Embryonic facial prominence (tissue), 1 donor: ENCODE data around the gene ARV1.
"Not testable (repeated sequence)": the region's sequence is repeated elsewhere in the genome, so short reads cannot be mapped to it uniquely, and the experiment has no call there.

Source experiments
- DNase-seq: peaks from one replicate; pipeline ENCODE4 v3.0.0-alpha.2; 2016; ENCODE audit errors: extremely low spot score

ARV1 gene

DNA sequence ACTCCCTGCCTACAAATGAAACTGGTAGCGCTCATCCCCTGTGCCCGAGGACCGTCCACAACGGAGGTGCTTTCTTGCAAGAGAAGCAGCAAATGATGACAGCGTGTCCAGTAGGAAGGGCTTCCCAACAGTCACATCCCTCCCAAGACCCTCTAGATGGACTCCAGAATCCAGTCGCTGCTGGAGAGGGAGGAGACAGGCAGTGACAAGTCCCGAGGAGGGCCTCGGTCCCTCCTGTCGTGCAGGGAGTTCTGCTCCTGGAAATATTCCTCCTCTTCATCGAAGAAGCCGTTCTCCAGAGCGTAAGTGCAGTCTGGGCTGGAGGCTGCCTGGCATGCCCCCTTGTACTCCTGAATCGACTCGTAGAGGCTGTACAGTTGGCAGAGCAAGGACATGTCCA lies 40.8 kb downstream of the ARV1 start:
- DNase-seq, result no peak

GRCh38 chr1:231020139-231020601 lies 41.3 kb downstream of the ARV1 start:
- DNase-seq, result no peak

- no peak for DNase-seq
These were observed 41.9 kb downstream of the ARV1 start for GRCh38 chr1:231020816-231021215.

- DNase-seq, result no peak
These were observed 42.7 kb downstream of the ARV1 start for GRCh38 chr1:231021540-231022031.

DNA sequence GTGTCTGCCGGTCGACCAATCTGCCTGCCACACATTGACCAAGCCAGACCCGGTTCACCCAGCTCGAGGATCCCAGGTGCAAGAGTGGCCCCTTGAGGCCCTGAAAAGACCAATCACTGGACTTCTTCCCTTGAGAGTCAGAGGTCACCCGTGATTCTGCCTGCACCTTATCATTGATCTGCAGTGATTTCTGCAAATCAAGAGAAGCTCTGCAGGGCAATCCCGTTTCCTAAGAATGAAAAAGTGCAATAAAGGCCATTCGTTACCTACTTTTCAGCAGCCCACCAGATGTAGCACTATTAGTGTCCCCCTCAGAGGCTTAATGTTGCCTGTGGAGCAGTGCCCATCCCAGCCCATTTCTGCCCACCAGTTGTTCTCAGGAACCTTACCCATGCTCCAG lies 43.6 kb downstream of the ARV1 start:
- DNase-seq, result not testable (repeated sequence)

DNA sequence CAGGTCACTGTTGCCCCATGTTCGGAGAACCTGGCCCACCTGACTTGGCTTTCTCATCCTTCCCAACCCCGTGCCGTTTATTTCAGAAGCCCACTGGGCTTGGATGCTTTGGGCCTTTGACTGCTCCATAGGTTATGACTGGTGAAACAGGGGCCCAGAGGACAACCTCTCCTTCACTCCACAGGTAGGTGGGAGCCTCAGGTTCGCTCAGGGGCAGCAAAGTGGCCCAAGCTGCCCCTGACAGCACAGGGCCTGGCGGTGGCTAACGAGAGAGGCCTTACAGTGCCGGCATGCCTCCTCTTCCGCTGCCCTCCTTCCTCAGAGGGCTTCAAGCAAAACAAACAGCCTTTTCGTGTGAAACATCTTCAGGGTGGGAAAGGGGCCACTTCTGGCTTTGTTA lies 44.3 kb downstream of the ARV1 start:
- DNase-seq, result no peak

- no peak for DNase-seq
These were observed 47.7 kb downstream of the ARV1 start for GRCh38 chr1:231026576-231026975.

DNA sequence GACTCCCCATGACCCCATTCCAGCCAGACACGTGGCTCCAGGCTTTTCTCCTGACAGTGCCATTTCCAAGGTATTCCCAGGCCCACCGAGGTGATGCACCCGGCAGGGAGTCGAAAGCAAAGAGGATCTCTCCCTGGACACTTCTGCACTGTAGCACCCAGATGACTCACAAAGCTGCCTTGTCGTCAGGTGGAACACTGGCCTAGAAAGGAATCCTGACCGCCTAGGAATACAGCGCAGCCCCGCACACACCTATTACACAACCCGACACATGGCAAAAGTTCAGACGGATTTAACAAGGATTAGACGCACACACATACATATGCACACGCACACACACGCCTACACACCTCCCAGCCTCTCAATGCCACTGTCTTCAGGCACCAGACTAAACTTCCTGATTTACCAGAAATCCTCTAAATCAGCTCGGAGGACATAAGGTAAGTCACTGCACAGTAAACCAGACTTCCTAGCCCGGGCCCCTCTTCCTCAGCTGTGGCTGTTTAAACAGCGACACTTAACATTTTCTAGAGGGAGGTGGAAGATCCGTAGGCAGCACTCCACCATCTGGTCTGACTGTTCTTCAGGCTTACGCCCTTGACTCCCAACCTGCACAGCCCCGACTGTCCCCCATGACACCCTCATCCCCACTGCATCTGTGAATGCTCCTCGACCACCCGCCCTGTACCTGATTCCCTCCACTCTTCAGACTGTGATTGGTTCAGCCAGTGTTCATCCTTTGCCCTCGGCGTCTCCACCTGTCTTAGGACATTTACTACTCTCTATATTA lies 48.4 kb downstream of the ARV1 start:
- DNase-seq, result no peak

- DNase-seq, result no peak
These were observed 49.1 kb downstream of the ARV1 start for GRCh38 chr1:231027971-231028370.

DNA sequence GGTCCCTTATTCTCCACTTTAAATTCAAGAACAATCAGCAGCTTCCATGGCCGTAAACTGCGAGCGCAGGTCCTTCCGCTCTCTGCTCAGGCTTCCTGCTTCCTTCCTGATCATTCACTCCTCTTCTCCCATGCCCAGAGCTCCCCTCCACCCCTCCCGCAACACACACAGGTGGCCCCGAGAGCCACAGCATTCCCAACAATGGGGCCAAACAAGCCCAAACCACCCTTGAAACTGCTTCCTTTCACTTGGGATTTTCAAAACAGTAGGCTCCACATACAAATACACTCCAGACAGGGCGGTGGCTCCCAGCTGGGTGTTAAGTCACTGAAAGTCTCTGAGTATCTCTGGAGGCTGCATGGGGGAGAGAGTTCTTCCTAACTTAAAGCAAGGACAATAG lies 49.8 kb downstream of the ARV1 start:
- DNase-seq, result no peak

DNA sequence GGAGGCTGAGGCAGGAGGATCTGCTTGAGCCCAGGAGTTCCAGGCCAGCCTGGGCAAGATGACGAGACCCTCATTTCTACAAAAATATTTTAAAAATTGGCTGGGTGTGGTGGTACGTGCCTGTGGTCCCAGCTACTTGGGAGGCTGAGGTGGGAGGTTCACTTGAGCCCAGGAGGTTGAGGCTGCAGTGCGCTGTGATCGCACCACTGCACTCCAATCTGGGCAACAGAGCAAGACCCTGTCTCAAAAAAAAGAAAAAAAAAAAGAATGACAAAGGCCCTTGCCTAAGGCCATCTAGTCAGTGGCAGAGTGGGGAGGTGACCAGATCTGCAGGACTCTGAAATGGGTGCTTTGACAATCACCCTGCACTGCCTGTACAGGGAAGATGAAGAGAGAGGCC lies 50.4 kb downstream of the ARV1 start:
- DNase-seq, result not testable (repeated sequence)

DNA sequence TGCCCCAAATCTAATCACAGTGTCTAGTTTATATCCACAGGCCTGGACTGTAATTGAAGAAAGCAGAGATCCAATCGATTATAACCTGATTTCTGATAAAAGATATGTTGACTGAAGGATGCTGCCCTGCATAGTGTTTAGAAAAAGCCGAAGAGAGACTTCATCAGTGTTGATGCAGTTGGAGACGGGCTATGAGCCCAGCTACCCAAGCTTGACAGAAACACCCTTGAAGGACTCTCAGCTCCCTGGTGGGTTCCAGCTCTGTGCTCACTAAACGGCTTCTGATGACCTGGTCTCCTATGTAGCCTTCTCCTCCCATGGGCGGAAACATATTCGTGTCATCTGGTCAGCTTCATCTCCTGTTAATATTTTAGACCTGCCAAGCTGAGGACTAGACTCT lies 50.9 kb downstream of the ARV1 start:
- no peak for DNase-seq

DNA sequence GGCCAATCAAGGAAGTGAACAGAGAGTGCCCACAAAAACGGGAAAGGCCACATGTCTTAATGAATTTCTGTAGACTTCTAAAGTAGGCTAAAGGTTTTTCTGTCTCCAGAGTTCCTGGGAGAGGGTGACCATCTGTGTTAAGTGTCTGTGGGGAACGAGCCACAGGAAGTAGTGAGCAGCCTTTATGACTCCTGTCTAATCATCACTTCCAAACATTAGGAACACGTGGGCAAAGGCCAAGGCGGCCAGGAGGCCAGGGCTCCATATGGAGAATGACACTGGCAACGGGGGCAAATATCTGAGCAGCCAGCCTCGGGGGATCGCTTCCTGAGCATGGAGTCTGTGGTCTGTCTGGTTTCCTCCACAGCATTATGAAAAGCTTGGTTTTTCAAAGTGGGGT lies 54.1 kb downstream of the ARV1 start:
- no peak for DNase-seq

DNA sequence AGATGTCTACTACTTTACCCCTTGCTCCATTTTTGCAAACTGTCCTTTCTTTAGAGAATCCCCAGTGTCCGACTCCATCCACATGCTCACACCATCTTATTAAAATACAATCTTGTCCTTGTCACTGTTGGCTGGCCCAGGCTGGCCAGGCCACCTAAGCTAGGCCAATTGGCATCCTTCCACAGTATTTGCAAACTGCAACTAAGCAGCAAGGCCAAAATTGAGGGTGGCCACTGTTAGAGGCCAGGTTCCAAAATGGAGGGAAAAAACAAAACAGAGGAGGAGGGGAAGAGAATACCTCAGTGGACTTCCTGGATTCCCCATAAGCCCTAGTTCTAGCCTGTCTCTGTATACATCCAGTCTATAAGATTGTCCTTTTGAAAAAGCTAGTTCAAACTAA lies 56.9 kb downstream of the ARV1 start:
- DNase-seq, result no peak

DNA sequence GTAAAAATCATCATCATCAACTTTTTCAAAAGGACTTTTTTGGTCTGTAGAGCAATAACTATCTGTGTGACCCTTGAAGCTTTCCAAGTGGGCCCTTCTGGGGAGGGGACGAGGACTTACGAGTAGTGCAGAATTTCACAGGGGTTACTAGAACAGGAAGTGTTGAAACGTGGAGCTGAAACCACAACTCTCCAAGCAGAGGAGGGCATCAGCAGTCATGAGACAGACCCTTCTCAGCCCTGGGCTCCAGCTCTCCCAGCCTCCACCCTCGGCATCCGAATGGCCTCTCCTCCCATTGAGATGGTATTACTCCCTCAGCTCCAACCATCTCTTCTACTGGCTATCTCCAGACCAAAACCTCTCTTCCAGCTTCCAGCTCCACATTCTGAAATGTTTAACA lies 57.5 kb downstream of the ARV1 start:
- DNase-seq, result no peak

DNA sequence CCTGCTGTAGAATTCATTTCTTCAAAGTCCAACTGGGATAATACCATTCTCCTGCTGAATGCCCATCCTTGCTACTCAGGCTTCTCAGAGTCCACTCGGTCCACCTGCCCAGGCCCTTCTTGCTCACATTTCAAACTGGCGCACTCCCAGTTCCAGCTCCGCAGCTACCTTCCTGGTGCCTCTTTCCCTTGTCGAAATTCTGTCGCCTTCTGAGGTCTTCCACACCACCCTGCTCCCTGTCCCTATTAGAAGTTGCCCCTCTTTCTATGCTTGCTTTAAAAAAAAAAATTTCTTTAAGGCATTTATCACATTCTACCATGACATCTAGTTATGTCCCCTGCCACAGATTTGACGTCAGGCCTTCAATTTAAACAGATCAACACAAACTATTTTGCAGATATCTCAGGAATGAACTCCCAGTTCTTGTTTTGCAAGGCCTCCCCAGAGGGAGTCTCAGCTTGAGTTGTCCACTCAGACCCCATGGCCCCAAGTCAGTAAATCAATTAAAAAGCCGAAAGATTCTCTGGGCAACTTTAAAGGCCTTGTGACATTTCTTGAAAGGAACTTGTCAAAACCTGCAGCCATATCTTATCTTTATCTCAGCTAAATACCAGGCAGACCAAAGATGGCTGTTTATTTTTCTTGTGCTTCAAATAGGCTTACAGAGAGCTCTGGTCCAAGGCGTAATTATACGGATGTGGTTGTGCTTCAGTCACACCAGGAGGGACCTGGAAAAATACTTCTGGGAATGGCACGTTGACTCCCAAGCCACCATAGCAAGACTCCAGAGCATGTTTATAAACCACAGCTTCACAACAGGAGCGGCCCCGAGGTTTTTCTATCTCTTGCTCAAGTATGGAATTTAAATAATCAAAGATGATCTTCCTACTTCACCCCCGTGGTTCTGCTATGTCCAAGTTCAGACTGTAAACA lies 59.0 kb downstream of the ARV1 start:
- DNase-seq, result no peak

DNA sequence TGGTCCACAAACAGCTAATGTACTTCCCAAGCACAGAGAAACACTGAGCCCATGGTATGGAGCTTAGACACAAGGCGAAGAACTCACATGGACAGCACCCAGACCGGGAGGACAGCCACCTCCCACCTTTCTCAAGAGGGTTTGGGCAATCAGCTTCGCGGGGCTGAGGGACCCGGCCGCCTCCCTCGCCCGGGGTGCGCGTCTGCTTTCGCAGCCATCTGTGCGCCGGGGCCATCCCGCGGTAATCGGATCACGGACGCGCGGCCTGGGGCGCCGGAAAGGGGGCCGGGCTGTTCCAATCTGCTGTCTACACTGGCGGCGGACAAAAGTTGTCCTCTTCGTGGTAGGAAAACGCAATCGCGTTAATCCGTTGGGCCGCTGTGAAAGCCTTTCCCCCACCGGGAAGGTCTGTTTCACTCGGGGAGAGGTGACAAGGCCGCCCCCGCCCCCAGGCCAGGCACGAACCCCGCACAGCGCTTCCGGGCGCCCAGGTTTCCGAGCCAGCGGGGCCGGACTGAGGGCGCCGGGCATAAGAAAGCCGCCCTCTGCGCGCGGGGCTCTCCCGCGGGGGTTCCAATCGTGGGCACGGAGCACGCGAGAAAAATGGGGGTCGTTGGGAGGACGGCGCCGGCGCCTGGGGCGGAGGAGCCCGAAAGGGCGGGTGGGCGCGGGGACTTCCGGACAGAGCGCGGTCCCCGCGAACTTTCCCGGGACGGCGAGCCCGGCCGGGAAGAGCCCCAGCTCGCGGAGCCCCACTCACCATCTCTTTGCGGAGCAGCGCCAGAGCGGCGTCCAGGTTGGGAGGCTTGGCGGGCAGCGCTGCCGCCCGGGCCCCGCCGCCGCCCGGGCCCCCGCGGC lies 60.5 kb downstream of the ARV1 start:
- DNase-seq, result no peak

GRCh38 chr1:231040019-231040799 lies 61.3 kb downstream of the ARV1 start, which contains the start of gene FAM89A:
TSS of gene FAM89A (minus strand) at chr1:231040254. CDS start at chr1:231040211, 43 bp downstream.
- DNase-seq, result no peak

DNA sequence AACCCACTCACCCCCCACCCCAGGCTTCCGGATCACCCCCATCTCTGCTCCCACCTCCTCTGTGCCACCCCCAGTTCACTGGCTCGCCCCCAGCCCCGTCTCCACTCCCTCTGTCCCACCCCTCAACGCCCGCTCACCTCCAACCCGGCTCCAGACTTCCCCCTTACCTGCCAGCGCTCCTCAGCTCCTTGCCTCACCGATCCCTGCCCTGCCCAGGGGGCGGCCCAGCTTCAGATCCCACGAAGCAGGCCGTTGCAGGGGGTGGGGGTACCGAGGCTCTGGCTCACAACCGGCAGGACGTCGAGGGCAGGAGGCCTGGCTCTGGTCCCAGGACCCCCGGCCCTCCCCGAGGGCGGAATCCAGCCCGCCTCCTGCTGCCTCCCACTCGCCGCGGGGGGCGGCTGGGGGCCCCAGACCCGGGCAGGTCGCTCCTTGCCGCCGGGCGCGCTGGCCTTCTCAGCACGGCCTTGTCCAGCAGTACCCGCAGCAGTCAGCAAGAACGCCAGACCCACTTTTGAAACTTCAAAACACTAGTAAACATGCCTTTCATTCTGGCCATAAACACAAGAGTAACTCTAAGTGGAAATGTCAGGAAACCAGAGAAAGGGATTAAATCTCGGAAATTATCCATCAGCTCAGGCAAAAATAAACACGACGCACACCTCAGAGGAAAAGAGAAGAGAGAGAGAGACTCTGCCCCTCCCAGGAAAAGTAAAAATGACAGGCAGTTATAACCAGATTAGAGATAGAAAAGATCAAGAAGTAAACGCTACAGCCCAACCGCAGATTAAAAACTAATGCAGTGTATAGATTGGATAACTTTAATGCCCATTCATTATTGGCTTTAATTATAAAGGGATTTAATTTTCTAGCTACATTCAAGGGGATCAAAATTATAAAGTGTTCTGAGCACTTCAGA lies 62.2 kb downstream of the ARV1 start:
- DNase-seq, result no peak
